HG03521 (cell line): ENCODE results near the gene SYTL4.
A peak's percentile ranks its signal among the peaks of the same experiment; 100 is the strongest.

Experiments used
- ATAC-seq: cut with Tn5 transposase; IDR thresholded peaks from one replicate; pipeline ENCODE4 v1.9.1; 2021; ENCODE audit warnings: mild to moderate bottlenecking, moderate library complexity; ENCODE audit not compliant: unreplicated experiment

SYTL4 gene

GRCh38 chrX:100649550-100650356 lies 82.2 kb downstream of the SYTL4 start:
- no peak for ATAC-seq

DNA sequence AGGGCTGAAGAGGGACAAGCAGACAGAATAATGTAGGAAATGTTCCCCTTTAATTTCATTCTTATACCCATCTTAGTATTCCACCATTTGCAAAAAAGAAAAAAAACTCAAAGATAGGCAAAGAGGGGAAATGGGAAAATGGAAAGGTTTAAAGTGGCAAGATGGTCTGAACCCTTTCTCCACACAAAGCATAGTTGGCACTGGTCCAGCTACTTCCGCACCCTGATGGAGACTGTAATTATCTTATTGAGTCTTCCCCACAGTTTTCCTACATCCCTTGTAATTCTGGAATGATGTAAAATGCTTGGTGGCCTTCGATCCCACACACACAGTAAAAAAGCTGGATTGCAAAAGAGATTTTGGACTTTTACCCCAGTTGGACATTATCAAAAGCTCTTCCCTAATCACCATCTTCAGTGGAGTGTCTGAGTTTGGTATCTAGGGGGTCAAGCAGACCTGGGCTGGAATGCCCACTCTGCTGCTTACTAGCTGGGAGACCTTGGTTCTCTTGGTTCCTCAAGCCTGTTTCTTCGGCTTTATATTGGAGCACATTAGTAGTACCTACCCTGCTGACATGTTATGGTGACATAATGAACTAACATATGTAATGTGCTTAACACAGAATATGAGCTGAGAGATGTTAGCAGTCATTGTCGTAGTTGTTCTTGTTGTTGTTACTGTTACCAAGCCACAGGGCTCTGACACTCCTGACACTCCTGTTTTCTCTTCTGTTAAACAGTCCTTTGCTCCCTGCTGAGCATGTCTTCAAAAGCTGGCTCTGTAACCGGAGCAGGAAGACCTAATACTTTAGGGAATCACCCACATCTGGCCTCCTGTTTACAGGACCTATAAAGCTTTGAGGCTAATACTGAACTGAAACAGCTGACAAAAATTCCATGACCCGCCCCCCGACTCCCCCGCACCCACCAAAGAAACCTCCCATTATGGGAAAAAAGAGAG lies 83.2 kb downstream of the SYTL4 start:
- ATAC-seq = no peak

- no peak for ATAC-seq
Measured at GRCh38 chrX:100647739-100648138, 84.2 kb downstream of the SYTL4 start.

DNA sequence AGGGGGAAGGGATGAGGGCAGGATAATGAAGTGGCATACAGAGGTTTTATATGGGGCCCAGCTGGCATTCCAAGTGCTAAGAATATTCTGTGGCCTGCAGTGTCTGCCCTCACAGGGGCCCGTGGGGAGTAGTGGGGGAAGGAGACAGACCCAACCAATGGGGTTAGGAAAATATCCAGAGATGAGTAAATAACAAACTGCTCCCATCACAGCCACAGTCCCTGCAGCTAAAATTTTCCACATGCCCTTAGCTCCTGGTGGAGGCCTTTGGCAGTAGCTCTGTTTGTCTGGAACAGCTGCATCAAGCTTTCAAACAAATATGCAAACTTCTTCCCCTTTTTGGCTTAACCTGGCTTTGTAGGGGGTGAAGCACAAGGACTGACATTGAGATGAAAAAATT lies 84.8 kb downstream of the SYTL4 start:
- ATAC-seq = no peak

- ATAC-seq = no peak
Measured at GRCh38 chrX:100645106-100645505, 86.8 kb downstream of the SYTL4 start.

GRCh38 chrX:100643956-100644860 lies 87.7 kb downstream of the SYTL4 start, which contains the start of gene SRPX2:
Gene SRPX2, plus strand, starts transcription at chrX:100644199. Its CDS starts 2,124 bp downstream, at chrX:100646323.
- ATAC-seq = no peak

- no peak for ATAC-seq
Measured at GRCh38 chrX:100643212-100643611, 88.7 kb downstream of the SYTL4 start.

DNA sequence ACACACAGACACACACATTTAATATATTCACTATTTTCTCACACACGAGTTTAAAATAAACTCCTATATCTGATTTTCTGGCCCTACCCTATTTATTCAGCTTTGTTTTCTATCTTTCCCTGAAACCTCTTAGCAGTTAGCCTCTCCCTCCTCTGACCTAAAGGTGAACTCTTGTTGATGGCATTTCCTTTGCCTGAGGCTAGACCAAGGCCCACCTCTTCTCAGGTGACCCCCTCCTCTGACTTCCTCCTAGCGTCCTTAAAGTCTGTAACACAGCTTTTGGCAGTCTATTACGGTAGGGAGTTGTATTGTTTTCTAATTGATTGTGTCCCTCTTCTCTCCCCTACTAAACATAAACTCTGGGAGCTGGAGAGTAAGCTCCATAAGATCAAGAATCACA lies 89.6 kb downstream of the SYTL4 start:
- no peak for ATAC-seq

DNA sequence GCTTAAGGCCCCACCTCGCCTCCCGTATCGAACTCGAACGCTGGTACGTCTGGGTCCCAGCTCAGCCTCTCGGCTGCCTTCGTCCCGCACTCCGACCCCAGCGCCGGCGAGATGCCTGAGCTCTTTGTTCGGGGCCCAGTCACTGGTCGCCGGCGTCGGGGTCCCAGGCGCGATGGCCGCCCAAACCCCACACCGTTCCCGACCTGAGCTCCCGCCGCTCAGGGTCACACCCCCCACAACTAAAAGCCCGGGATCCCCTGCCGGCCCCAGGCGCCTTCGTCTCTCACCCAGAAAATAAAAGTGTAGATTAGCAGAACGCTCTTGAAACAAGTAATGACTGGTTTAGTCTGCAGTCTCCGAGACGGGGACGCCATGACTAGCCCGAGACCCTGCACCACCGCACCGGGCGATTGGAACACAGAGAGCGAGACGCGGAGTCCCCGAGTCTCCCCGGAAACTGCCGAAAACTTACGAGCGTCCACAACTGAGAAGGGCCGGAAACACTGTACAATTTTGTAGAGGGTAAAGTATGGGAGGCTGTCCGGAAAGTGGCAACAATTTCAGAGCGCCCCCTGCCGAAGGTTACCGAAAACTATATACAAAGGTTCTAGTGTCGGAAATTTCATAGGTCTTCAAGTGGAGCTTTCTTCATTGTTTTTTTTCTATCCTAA lies 95.5 kb downstream of the SYTL4 start, which contains the start of gene TSPAN6:
TSS of gene TSPAN6 (minus strand) at position 486 of the 671 bp plus-strand sequence. CDS start at position 374, 112 bp downstream.
- peak; percentile 78 for ATAC-seq

GRCh38 chrX:100635989-100636320 lies 96.0 kb downstream of the SYTL4 start:
- no peak for ATAC-seq

- ATAC-seq = no peak
Measured at GRCh38 chrX:100635040-100635439, 96.9 kb downstream of the SYTL4 start.

DNA sequence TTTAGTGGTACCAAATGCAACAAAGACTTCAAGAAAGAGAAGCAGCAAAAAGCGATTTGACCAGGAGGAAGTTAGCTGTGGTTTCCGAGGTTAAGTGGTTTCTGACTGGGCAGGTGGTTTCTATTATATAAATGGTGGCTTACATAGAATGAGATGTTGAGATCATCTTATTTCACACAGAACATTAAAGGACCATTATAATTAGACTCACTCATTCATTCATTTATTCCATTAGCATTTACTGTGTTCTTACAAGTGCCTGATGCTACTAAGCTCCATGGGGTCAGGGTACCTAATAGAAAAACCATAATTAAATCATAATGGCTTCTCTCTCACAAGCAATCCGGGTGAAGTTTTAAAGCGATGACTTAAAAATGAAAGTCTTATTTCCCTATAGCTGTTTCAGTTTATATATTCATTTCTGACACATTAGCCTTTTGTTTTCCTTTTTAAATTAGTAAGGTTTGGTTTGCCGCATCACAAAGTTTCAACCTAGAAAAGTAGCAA lies 105.9 kb downstream of the SYTL4 start:
- ATAC-seq = peak; percentile 78
